GM12891 (cell line): ENCODE data around the gene PAGE4.

Source experiments
- POLR2A ChIP-seq: IDR thresholded peaks from 2 replicates; pipeline ENCODE4 v1.6.1; 2011; ENCODE audit warnings: low read depth, low read length, control low read depth
- POLR2AphosphoS5 ChIP-seq: IDR thresholded peaks from 2 replicates; pipeline ENCODE4 v1.6.1; 2011; ENCODE audit warnings: low read depth, low read length, control low read depth
- TAF1 ChIP-seq: IDR thresholded peaks from 2 replicates; pipeline ENCODE4 v1.6.1; 2011; ENCODE audit warnings: low read depth, low read length, control low read depth

DNA sequence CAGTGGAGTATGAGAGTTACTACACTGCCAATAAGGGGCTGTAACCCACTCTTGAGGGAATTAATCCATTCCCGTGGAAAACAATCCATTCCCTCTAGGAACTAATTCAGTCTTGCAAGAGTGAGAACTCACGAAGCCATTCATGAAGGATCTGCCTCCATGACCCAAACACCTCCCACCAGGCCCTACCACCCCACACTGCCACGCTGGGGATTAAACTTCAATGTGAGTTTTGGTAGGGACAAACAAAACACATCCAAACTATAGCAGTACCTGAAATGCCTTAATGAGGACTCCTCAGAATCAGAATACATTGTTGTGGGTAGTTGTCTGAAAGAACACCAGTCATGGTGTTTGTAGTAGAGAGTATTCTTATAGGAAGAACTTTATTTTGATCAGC is 19.2 kb downstream of the PAGE4 start:
- no peak for TF ChIP-seq POLR2A
- no peak for TF ChIP-seq POLR2AphosphoS5
- no peak for TF ChIP-seq TAF1
